22Rv1 (cell line): ENCODE results near the gene FUT2.

ENCODE experiments used
- CTCF ChIP-seq: fragments of 450-650 bp; IDR thresholded peaks from 2 replicates; pipeline ENCODE4 v1.5.1; 2017; ENCODE audit warnings: mild to moderate bottlenecking
- ZFX ChIP-seq: fragments of 450-650 bp; IDR thresholded peaks from 2 replicates; pipeline ENCODE4 v1.6.1; 2017; ENCODE audit warnings: antibody characterized with exemption, borderline replicate concordance

- TF ChIP-seq CTCF, result no peak
- no peak for TF ChIP-seq ZFX
These were observed 9.7 kb upstream of the FUT2 start for GRCh38 chr19:48686088-48686487.
